Measurements from ENCODE around the gene CWH43.
"Not testable (repeated sequence)": the region's sequence is repeated elsewhere in the genome, so short reads cannot be mapped to it uniquely, and the experiment has no call there.

Gene CWH43

DNA sequence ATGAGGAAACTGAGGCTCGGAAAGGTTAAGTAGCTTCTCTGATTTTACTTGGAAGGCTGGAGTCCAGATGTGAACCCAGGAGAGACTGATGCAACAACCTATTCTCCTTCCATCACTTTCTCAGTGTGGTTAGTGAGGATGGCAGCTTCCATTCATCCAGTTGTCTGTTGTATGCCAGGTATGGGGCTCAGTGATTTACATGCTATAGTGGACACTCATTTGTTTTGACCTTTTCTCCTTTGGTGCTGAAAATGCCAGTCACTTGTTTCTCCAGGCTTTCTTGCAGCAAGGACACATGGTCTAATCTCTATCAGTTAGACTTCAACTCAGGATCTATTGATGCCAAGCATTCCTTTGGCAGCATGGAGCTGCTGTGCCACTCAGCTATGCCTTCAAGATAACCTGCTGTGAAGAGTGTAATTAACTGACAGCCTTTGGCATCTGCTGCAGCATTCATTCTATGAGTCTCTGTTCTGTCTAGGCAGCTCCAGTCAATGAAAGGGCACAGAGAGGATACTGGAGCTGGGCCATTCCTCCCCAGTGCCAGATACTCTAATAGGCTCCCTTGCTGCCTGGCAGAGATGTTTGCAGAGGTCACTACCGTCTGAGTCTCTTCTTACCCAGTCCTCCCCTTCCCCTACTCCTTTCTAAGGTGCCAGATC lies 11.0 kb upstream of the CWH43 start:
- ChIA-PET POLR2A (no interaction called here), CTCF (interaction anchor here (1.3 kb wide), 1 partner anchor 12 kb away, joined by 4 read pairs; no protein-coding TSS in a partner anchor)
- Histone ChIP-seq H3K9me3 (ENCODE audit: control extremely low read depth in 1 of 5, control insufficient read depth in 4 of 5, insufficient read depth in 2 of 5, low read depth in 1 of 5, low read length in 4 of 5) (no peaks in the 10 kb centered on the region), H3K4me1 (ENCODE audit: control extremely low read depth in 1 of 4, control insufficient read depth in 4 of 4, insufficient read depth in 4 of 4, low read length in 3 of 4) (no peaks in the 10 kb centered on the region), H3K27ac (ENCODE audit: insufficient read depth in 1 of 2, low read depth in 1 of 2, low read length in 2 of 2, poor library complexity in 1 of 2, severe bottlenecking in 2 of 2) (no peak overlapping the region), H3K36me3 (ENCODE audit: control insufficient read depth in 4 of 4, insufficient read depth in 4 of 4, low read length in 3 of 4) (no peaks in the 10 kb centered on the region), H3K27me3 (replicated peaks in 2 of 5; ENCODE audit: control insufficient read depth in 4 of 5, insufficient read depth in 5 of 5, low read length in 4 of 5) (peaks cover 0 to 3% (median 1%) of the 10 kb centered on the region in 5 experiments), H3K4me3 (ENCODE audit: control insufficient read depth in 1 of 7, extremely low read depth in 1 of 7, insufficient read depth in 4 of 7, low read depth in 2 of 7, low read length in 6 of 7) (no peak overlapping the region)
- 100% methylated on average over 2 of the region's 2 CpGs for WGBS (ENCODE audit: insufficient coverage)
- no peak for DNase-seq

DNA sequence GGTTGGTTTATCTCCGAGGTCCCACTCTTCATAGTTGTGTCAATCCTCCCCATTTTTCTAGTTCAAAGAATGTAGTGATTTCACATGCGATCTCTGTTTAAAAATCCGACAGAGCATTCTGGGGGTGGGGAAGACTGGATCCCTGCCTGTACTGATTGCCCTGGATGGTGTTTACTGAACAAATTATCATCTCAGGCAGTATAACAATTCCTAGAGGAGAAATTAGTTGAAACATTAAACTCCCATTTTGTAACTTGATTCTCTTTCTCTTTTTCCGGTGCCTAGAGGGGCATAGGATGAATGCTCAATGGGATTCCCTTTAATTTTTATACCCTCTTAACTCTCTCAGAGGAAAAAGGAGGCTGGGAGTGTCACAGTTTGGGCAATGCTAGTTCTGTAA lies 10.0 kb upstream of the CWH43 start:
- Histone ChIP-seq H3K27me3 (replicated peaks in 2 of 5; ENCODE audit: control insufficient read depth in 4 of 5, insufficient read depth in 5 of 5, low read length in 4 of 5) (peaks cover 0 to 3% (median 1%) of the 10 kb centered on the region in 5 experiments), H3K27ac (ENCODE audit: insufficient read depth in 1 of 2, low read depth in 1 of 2, low read length in 2 of 2, poor library complexity in 1 of 2, severe bottlenecking in 2 of 2) (no peak overlapping the region), H3K9me3 (ENCODE audit: control extremely low read depth in 1 of 5, control insufficient read depth in 4 of 5, insufficient read depth in 2 of 5, low read depth in 1 of 5, low read length in 4 of 5) (no peaks in the 10 kb centered on the region), H3K36me3 (ENCODE audit: control insufficient read depth in 4 of 4, insufficient read depth in 4 of 4, low read length in 3 of 4) (no peaks in the 10 kb centered on the region), H3K4me1 (ENCODE audit: control extremely low read depth in 1 of 4, control insufficient read depth in 4 of 4, insufficient read depth in 4 of 4, low read length in 3 of 4) (no peaks in the 10 kb centered on the region), H3K4me3 (ENCODE audit: control insufficient read depth in 1 of 7, extremely low read depth in 1 of 7, insufficient read depth in 4 of 7, low read depth in 2 of 7, low read length in 6 of 7) (no peak overlapping the region)
- no peak for DNase-seq
- CTCF ChIA-PET: interaction anchor here (1.3 kb wide), 1 partner anchor 13 kb away, joined by 4 read pairs; no protein-coding TSS in a partner anchor
- no CpG with 5 or more reads among the region's 4 CpGs for WGBS (ENCODE audit: insufficient coverage)
- POLR2A ChIA-PET: interaction anchor here (0.7 kb wide), 1 partner anchor 393 kb away, joined by 3 read pairs; no protein-coding TSS in a partner anchor

DNA sequence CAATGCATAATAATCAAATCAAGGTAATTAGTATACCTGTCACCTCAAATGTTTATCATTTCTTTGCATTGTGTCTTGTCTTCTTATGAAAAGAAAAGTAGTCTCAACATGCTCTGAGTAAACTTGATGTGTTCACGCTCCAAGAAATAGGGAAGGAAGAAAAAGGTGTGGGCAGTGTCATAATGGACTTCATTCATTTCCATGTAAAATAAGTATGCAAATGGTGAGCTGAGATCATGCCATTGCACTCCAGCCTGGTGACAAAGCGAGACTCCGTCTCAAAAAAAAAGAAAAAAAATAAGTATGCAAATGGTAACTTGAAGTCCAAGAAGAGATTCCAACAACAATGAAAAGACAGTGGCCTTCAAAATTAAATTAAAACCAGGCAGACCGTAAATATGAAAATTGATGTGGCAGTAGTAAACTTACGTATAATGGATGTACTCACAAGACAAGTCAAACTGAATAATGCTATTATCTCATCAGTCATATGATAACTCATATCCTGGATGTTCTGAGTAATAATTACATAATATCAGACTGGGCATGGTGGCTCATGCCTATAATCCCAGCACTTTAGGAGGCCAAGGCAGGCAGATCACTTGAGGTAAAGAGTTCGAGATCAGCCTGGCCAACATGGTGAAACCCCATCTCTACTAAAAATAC lies 6.0 kb upstream of the CWH43 start:
- no peak overlapping the region for H3K4me3 ChIP-seq (ENCODE audit: control insufficient read depth in 1 of 7, extremely low read depth in 1 of 7, insufficient read depth in 4 of 7, low read depth in 2 of 7, low read length in 6 of 7)
- DNase-seq: no peak
- WGBS (ENCODE audit: insufficient coverage): 96% methylated on average over 3 of the region's 6 CpGs
- ChIA-PET CTCF (no interaction called here), POLR2A (no interaction called here)
- H3K27me3 ChIP-seq (replicated peaks in 2 of 5; ENCODE audit: control insufficient read depth in 4 of 5, insufficient read depth in 5 of 5, low read length in 4 of 5): peaks cover 0 to 16% (median 2%) of the 10 kb centered on the region in 5 experiments
- H3K4me1 ChIP-seq (ENCODE audit: control extremely low read depth in 1 of 4, control insufficient read depth in 4 of 4, insufficient read depth in 4 of 4, low read length in 3 of 4): no peaks in the 10 kb centered on the region
- H3K27ac ChIP-seq (ENCODE audit: insufficient read depth in 1 of 2, low read depth in 1 of 2, low read length in 2 of 2, poor library complexity in 1 of 2, severe bottlenecking in 2 of 2): no peak overlapping the region
- H3K9me3 ChIP-seq (ENCODE audit: control extremely low read depth in 1 of 5, control insufficient read depth in 4 of 5, insufficient read depth in 2 of 5, low read depth in 1 of 5, low read length in 4 of 5): peaks cover 0 to 6% (median 0%) of the 10 kb centered on the region in 5 experiments
- no peaks in the 10 kb centered on the region for H3K36me3 ChIP-seq (ENCODE audit: control insufficient read depth in 4 of 4, insufficient read depth in 4 of 4, low read length in 3 of 4)

DNA sequence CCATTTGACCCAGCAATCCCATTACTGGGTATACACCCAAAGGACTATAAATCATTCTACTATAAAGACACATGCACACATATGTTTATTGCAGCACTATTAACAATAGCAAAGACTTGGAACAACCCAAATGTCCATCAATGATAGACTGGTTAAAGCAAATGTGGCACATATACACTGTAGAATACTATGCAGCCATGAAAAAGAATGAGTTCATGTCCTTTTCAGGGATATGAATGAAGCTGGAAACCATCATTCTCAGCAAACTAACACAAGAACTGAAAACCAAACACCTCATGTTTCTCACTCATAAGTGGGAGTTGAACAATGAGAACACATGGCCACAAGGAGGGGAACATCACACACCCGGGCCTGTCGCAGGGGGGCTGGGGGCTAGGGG lies 2.1 kb upstream of the CWH43 start:
- 94% methylated on average over 2 of the region's 2 CpGs for WGBS (ENCODE audit: insufficient coverage)
- DNase-seq; CTCF ChIA-PET; H3K4me3 ChIP-seq (ENCODE audit: control insufficient read depth in 1 of 7, extremely low read depth in 1 of 7, insufficient read depth in 4 of 7, low read depth in 2 of 7, low read length in 6 of 7); H3K36me3 ChIP-seq (ENCODE audit: control insufficient read depth in 4 of 4, insufficient read depth in 4 of 4, low read length in 3 of 4); POLR2A ChIA-PET; H3K9me3 ChIP-seq (ENCODE audit: control extremely low read depth in 1 of 5, control insufficient read depth in 4 of 5, insufficient read depth in 2 of 5, low read depth in 1 of 5, low read length in 4 of 5); H3K27ac ChIP-seq (ENCODE audit: insufficient read depth in 1 of 2, low read depth in 1 of 2, low read length in 2 of 2, poor library complexity in 1 of 2, severe bottlenecking in 2 of 2): not testable (repeated sequence)
- H3K27me3 ChIP-seq (replicated peaks in 2 of 5; ENCODE audit: control insufficient read depth in 4 of 5, insufficient read depth in 5 of 5, low read length in 4 of 5): peaks cover 9 to 48% (median 18%) of the 10 kb centered on the region in 5 experiments
- H3K4me1 ChIP-seq (ENCODE audit: control extremely low read depth in 1 of 4, control insufficient read depth in 4 of 4, insufficient read depth in 4 of 4, low read length in 3 of 4): peaks cover 0 to 11% (median 7%) of the 10 kb centered on the region in 4 experiments

DNA sequence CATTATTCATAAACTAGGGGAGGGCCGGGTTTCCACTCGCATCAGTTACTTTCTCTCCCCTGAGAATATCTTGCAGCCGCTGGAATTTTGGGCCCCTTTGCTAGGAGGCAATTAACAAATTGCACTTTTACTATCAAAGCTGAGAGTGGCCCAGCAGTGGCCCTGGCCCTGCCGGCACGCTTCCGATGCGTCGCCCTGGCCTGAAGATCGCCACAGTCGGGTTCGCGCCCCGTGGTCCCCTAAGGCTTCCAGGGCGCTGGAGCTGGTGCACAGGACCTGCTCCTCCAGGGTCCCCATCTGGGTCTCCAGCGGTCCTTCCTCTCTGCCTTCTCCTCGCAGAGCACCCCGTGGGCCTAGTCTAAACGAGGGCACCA lies 486 bp upstream of the CWH43 start:
- DNase-seq: no peak
- Histone ChIP-seq H3K4me1 (ENCODE audit: control extremely low read depth in 1 of 4, control insufficient read depth in 4 of 4, insufficient read depth in 4 of 4, low read length in 3 of 4) (peaks cover 0 to 11% (median 7%) of the 10 kb centered on the region in 4 experiments), H3K27me3 (replicated peaks in 2 of 5; ENCODE audit: control insufficient read depth in 4 of 5, insufficient read depth in 5 of 5, low read length in 4 of 5) (peaks cover 11 to 50% (median 18%) of the 10 kb centered on the region in 5 experiments), H3K9me3 (ENCODE audit: control extremely low read depth in 1 of 5, control insufficient read depth in 4 of 5, insufficient read depth in 2 of 5, low read depth in 1 of 5, low read length in 4 of 5) (peaks cover 0 to 6% (median 0%) of the 10 kb centered on the region in 5 experiments), H3K36me3 (ENCODE audit: control insufficient read depth in 4 of 4, insufficient read depth in 4 of 4, low read length in 3 of 4) (no peaks in the 10 kb centered on the region), H3K27ac (ENCODE audit: insufficient read depth in 1 of 2, low read depth in 1 of 2, low read length in 2 of 2, poor library complexity in 1 of 2, severe bottlenecking in 2 of 2) (no peak overlapping the region), H3K4me3 (ENCODE audit: control insufficient read depth in 1 of 7, extremely low read depth in 1 of 7, insufficient read depth in 4 of 7, low read depth in 2 of 7, low read length in 6 of 7) (peak overlapping the region in 6 of 7 experiments; percentile 8 to 63 (median 46))
- 22% methylated on average over 17 of the region's 18 CpGs for WGBS (ENCODE audit: insufficient coverage)
- ChIA-PET POLR2A (no interaction called here), CTCF (no interaction called here)

DNA sequence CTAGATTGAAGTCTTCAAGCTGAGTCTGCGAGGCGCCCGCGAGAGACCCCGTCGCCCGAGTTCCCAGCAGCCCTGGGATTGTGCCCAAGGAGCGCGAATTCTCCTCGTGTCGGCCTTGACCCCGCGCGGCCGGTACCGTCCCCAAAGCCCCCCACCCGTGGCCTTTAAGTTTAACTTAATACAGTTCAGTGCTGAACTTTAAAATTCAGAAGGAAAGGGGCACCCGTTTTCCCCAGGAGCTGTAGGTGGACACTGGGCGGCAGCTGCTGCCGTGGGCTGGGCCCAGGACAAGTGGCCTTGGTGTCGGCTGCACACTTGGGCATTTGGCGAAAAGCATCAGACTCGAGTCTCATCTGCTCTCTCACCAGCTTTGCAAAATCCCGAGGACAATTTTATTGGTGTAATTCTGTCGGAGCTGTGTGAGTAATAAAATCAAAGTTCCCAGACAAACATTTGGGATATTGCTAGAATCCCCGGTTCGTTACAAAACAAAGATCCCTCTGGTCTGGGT lies 634 bp downstream of the CWH43 start:
- peaks cover 0 to 6% (median 0%) of the 10 kb centered on the region in 5 experiments for H3K9me3 ChIP-seq (ENCODE audit: control extremely low read depth in 1 of 5, control insufficient read depth in 4 of 5, insufficient read depth in 2 of 5, low read depth in 1 of 5, low read length in 4 of 5)
- H3K36me3 ChIP-seq (ENCODE audit: control insufficient read depth in 4 of 4, insufficient read depth in 4 of 4, low read length in 3 of 4): no peaks in the 10 kb centered on the region
- no peak overlapping the region for H3K27ac ChIP-seq (ENCODE audit: insufficient read depth in 1 of 2, low read depth in 1 of 2, low read length in 2 of 2, poor library complexity in 1 of 2, severe bottlenecking in 2 of 2)
- CTCF ChIA-PET: no interaction called here
- H3K4me3 ChIP-seq (ENCODE audit: control insufficient read depth in 1 of 7, extremely low read depth in 1 of 7, insufficient read depth in 4 of 7, low read depth in 2 of 7, low read length in 6 of 7): no peak overlapping the region
- POLR2A ChIA-PET: interaction anchor here (0.6 kb wide), 1 partner anchor 1453 kb away, joined by 11 read pairs; no protein-coding TSS in a partner anchor
- DNase-seq: no peak
- peaks cover 0 to 11% (median 7%) of the 10 kb centered on the region in 4 experiments for H3K4me1 ChIP-seq (ENCODE audit: control extremely low read depth in 1 of 4, control insufficient read depth in 4 of 4, insufficient read depth in 4 of 4, low read length in 3 of 4)
- H3K27me3 ChIP-seq (replicated peaks in 2 of 5; ENCODE audit: control insufficient read depth in 4 of 5, insufficient read depth in 5 of 5, low read length in 4 of 5): peaks cover 11 to 50% (median 18%) of the 10 kb centered on the region in 5 experiments
- WGBS (ENCODE audit: insufficient coverage): 55% methylated on average over 25 of the region's 27 CpGs
